Activated gamma-delta T cell treated with anti-CD3 and anti-CD28 coated beads, Interleukin-2, amount 50 U/mL, for 16 hours (primary cell): ENCODE data around the gene UBE4B.

Source experiments
- DNase-seq: peaks from one replicate; pipeline ENCODE4 v3.0.0-alpha.2; 2020; ENCODE audit warnings: low read depth

The UBE4B gene

GRCh38 chr1:10117132-10117531, 84.4 kb downstream of the UBE4B start:
- no peak for DNase-seq

- DNase-seq = no peak
Observed at GRCh38 chr1:10117865-10118264, 85.1 kb downstream of the UBE4B start.

- no peak for DNase-seq
Observed at GRCh38 chr1:10121688-10122087, 88.9 kb downstream of the UBE4B start.

GRCh38 chr1:10122926-10123325, 90.2 kb downstream of the UBE4B start:
- DNase-seq = no peak

- no peak for DNase-seq
Observed at GRCh38 chr1:10128101-10128765, 95.5 kb downstream of the UBE4B start.

GRCh38 chr1:10132316-10132715, 99.6 kb downstream of the UBE4B start:
- DNase-seq = no peak

GRCh38 chr1:10132852-10133251, 100.1 kb downstream of the UBE4B start:
- DNase-seq = no peak

- no peak for DNase-seq
Observed at GRCh38 chr1:10140981-10141380, 108.2 kb downstream of the UBE4B start.

- no peak for DNase-seq
Observed at GRCh38 chr1:10143961-10144485, 111.3 kb downstream of the UBE4B start.

GRCh38 chr1:10146391-10146790, 113.6 kb downstream of the UBE4B start:
- DNase-seq = no peak

GRCh38 chr1:10149231-10149630, 116.5 kb downstream of the UBE4B start:
- no peak for DNase-seq

- DNase-seq = no peak
Observed at GRCh38 chr1:10152709-10153284, 120.0 kb downstream of the UBE4B start.

- no peak for DNase-seq
Observed at GRCh38 chr1:10155087-10155712, 122.4 kb downstream of the UBE4B start.

GRCh38 chr1:10160173-10160572, 127.4 kb downstream of the UBE4B start:
- DNase-seq = no peak

- DNase-seq = no peak
Observed at GRCh38 chr1:10160907-10161490, 128.2 kb downstream of the UBE4B start.

- no peak for DNase-seq
Observed at GRCh38 chr1:10161541-10162290, 129.0 kb downstream of the UBE4B start.

- DNase-seq = no peak
Observed at GRCh38 chr1:10168912-10169514, 136.3 kb downstream of the UBE4B start.

GRCh38 chr1:10170239-10170574, 137.4 kb downstream of the UBE4B start:
- DNase-seq = no peak

- no peak for DNase-seq
Observed at GRCh38 chr1:10171105-10171767, 138.5 kb downstream of the UBE4B start.

- no peak for DNase-seq
Observed at GRCh38 chr1:10171995-10172669, 139.4 kb downstream of the UBE4B start.

GRCh38 chr1:10173582-10173981, 140.8 kb downstream of the UBE4B start:
- no peak for DNase-seq
